A673 (cell line): ENCODE results near the gene TMPRSS6.

Experiments used
- EZH2 ChIP-seq: fragments of 200-600 bp; sonication (generic); IDR thresholded peaks from 2 replicates; pipeline ENCODE4 v1.6.1; 2017; ENCODE audit warnings: borderline replicate concordance, low read depth, mild to moderate bottlenecking, mixed read lengths, antibody characterized with exemption, low read length; ENCODE audit not compliant: poor library complexity, severe bottlenecking
- TF ChIP-seq, protein P1 (sequence below): fragments of 300-800, 200-600 bp; sonication (generic); conservative IDR thresholded peaks from 2 replicates; pipeline ENCODE4 v1.5.1; 2017; ENCODE audit warnings: low read depth, mild to moderate bottlenecking, antibody characterized with exemption, low read length, moderate library complexity, mixed read lengths

DNA sequence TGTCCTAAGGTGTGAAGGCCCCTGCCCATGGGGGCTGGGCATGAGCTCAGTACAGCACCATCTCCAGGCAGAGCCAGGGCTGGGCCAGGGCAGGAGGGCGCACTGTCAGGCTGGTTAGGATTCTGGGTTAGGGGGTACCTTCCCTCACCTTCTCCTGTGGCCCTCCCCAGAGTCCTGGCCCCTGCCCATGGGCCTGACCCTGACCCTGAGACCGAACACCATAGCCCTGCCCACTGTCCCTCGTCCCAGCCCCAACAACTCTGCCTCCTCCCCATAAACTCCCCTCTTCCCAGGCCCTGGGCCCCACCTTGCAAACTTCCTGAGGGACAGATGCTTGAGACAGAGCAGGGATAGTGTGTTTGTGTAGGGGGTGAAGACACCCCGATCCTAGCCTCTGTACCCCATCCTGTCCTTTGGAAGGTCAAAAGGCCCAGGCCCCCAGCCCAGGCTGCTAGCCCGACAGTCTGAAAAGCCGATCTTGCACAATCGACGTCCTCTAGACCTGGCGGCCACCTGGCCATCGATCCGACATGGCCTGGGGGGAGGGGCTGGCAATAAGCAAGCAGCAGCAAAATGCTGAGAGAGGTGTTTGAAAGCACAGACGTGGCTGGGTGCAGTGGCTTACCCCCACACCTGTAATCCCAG lies 2.7 kb upstream of the TMPRSS6 start:
- TF ChIP-seq, protein P1, sequence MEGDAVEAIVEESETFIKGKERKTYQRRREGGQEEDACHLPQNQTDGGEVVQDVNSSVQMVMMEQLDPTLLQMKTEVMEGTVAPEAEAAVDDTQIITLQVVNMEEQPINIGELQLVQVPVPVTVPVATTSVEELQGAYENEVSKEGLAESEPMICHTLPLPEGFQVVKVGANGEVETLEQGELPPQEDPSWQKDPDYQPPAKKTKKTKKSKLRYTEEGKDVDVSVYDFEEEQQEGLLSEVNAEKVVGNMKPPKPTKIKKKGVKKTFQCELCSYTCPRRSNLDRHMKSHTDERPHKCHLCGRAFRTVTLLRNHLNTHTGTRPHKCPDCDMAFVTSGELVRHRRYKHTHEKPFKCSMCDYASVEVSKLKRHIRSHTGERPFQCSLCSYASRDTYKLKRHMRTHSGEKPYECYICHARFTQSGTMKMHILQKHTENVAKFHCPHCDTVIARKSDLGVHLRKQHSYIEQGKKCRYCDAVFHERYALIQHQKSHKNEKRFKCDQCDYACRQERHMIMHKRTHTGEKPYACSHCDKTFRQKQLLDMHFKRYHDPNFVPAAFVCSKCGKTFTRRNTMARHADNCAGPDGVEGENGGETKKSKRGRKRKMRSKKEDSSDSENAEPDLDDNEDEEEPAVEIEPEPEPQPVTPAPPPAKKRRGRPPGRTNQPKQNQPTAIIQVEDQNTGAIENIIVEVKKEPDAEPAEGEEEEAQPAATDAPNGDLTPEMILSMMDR = no peak
- no peak for TF ChIP-seq EZH2
